ENCODE data around the gene SZT2.

The SZT2 gene

DNA sequence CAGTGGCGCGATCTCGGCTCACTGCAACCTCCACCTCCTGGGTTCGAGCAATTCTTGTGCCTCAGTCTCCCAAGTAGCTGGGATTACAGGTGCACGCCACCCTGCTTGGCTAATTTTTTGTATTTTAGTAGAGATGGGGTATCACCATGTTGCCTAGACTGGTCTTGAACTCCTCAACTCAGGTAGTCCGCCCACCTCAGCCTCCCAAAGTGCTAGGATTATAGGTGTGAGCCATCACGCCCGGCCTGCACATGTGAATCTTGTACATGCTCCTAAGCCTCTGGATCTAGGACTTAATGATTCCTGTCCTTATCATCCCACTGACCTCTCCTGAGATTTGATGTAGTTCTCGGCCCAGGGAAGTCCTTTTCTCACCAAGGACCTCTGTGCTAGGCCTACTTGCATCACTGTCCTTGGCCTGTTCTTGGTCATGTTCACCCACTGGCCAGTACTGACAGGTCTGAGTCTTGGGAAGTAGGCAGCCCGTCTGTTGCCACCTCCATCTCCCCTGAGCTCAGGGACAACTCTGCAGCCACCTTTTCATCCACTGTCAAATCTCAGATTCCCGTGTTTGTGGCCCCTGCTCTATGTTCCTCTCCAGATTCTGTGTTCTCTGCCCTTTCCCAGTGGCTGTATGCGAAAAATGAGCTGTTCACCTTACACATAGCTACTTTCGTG, 54.6 kb downstream of the SZT2 start:
- TF ChIP-seq GATA2 (IDR thresholded peaks at IDR 0.05; ENCODE audit: low read depth, low read length), result no peak
- no peak for TF ChIP-seq GATA3 (IDR thresholded peaks at IDR 0.05; ENCODE audit: low read depth, low read length)

DNA sequence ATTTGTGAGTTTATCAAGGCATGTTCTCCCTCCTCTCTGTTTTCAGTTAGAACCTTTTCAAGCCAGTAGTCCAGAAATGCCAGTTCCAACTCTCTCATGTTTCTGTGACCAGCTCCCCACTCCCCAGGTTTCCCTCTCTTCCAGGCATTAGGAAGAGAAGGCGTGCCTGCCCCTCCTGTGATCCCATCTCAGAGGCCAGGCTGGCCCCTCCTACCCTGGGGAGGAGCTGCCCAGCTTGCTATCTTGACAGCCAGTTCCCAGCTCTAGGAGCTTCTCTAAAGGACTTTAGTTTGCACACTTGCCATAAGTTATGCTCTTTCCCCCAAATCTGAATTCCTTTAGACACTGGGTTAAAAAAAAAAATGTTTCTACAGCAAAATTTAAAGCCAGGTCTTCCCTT, 55.1 kb downstream of the SZT2 start:
- no peak for TF ChIP-seq GATA3 (IDR thresholded peaks at IDR 0.05; ENCODE audit: low read depth, low read length)
- TF ChIP-seq GATA2 (IDR thresholded peaks at IDR 0.05; ENCODE audit: low read depth, low read length), result no peak

DNA sequence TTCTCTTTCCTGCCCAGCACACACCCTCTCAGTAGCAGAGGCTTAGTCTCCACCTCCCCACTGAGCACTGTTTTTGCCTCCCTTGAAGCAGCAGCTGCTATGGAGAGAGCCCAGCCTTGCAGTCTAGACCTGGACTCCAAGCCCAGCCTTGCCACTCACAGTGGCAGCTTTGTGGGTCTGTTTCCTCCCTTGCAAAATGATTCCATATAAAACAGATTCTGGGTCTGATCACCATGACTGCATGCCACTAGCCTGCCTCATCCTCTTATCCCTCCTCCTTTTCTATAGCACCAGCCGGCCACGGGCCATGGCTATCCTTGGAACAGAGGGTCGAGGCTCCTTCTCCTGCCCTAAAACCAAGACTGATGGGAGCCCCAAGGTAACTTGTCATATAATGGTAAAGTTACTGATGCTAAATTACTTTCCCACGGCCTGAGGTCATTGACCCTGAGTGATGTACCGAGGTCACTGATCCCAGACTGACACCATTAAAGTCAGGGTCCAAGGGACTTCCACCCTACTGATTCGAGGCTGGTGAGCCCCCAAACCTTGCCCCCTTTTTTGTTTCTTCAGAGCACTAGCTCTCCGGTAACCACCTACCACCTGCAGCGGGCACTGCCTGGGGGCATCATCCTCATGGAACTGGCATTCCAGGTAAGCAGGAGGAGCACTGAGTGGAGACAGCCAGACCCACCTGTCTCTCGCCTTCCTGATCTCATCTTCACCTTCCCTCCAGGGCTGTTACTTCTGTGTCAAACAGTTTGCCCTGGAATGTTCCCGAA, 56.1 kb downstream of the SZT2 start:
- TF ChIP-seq GATA2 (IDR thresholded peaks at IDR 0.05; ENCODE audit: low read depth, low read length) (no peak), GATA3 (IDR thresholded peaks at IDR 0.05; ENCODE audit: low read depth, low read length) (no peak)

DNA sequence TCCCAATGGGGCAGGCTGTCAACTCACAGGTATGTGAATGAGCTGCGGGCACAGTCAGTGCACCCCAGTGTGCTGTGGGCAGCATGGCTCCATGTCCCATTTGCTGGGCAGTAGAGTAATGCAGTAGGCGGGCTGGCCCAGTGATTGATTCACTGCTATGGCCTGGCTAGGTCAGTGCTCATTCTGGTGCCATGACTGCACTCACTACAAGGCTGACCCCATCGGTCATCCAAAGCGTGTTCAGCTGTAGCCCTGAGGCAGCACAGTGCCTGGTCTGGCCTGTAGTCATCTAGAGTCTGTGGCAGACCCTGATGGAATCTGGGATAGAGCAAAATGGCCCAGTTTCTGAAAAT, 56.7 kb downstream of the SZT2 start:
- TF ChIP-seq GATA2 (IDR thresholded peaks at IDR 0.05; ENCODE audit: low read depth, low read length), result no peak
- no peak for TF ChIP-seq GATA3 (IDR thresholded peaks at IDR 0.05; ENCODE audit: low read depth, low read length)

DNA sequence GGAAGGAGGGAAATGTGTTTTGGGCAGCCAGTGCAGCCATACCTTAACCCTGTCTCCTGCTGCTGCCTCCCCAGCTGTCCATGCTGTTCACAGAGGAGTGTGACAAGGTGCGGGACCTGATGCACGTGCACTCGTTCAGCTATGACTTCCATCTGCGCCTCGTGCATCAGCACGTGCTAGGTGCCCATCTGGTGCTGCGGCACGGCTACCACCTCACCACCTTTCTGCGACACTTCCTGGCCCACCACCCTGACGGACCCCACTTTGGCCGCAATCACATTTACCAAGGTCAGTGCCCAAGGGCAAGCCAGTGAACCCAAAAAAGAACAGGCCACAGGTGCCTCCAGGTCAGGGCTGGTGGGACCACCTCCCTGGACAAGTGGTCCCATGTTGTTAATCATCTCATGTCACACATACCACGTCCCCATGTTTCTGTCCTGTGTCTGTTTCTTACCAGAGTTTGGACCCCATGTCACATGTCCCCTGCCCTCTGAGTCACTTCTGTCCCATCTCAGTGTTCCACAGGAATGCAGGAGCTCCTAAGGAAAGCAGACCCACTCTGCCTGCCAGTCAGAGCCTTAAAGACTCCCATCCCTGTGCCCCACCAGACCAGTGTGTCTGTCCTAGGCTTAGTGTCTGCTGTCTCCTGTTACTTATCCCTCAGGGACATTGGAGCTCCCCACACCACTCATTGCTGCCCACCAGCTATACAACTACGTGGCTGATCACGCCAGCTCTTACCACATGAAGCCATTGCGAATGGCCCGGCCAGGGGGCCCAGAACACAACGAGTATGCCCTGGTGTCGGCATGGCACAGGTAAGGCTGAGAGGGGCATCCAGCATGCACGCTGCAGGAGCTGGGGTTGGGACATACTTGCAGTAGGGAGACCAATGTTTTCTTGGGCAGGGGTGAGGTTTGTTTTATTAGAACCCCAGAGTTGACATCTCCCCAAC, 57.5 kb downstream of the SZT2 start:
- no peak for TF ChIP-seq GATA3 (IDR thresholded peaks at IDR 0.05; ENCODE audit: low read depth, low read length)
- TF ChIP-seq GATA2 (IDR thresholded peaks at IDR 0.05; ENCODE audit: low read depth, low read length), result no peak

DNA sequence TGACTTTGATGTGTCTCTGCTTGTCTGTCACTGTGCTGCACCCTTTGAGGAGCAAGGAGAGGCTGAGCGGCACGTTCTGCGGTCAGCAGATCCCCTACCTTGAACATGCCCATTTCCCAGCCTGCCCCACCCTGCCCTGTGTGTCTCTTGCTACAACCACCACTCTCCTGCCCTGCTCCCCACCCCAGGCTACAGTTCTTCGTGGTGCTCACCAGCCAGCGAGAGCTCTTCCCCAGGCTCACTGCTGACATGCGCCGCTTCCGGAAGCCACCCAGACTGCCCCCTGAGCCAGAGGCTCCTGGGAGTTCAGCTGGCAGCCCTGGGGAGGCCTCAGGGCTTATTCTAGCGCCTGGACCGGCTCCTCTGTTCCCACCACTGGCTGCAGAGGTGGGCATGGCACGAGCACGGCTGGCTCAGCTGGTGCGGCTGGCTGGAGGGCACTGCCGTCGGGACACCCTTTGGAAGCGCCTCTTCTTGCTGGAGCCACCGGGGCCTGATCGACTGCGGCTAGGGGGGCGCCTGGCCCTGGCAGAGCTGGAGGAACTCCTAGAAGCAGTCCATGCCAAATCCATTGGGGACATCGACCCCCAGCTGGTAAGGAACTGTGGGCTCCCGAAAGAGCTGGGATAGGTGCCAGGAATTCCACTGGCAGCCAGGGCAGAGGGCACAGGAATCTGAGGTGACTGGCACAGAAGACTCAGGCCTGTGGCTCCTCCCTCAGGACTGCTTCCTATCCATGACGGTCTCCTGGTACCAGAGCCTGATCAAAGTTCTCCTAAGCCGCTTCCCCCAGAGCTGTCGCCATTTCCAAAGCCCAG, 58.4 kb downstream of the SZT2 start:
- TF ChIP-seq GATA3 (IDR thresholded peaks at IDR 0.05; ENCODE audit: low read depth, low read length), result no peak
- TF ChIP-seq GATA2 (IDR thresholded peaks at IDR 0.05; ENCODE audit: low read depth, low read length), result no peak

DNA sequence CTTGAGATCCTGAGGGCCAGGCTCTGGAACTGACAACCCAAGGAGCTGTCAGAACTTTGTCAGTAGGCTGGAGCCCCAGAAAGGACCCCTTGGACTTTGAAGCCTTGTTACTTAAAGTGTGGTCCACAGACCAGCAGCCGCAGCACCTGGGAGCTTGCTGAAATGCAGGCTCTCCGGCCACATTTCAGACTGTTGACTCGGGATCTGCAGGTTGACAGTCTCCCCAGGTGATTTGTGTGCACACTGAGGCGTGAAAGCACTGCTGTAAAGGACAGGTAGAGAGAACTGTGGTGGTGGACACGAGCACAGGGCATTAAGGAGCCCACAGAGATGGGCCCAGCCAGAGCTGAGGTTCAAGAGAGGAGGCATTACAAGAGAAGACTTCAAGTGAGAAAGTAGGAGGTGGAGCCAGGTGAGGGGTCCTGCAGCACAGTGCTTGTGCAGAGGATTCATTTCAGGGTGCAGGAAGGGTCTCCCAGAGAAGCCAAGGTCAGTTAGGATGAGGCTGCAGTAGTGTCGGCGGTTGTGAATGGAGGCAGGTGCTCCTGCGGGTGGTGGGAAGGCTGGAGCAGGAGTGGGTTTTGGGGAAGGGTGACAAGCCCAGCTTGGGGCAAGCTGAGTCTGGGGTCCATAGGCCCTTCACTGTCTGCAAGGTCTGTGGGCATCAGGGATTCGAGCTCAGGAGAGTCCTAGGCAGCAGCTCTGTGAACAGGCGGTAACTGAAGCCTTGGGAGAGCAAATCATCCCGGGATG, 59.4 kb downstream of the SZT2 start:
- TF ChIP-seq GATA3 (IDR thresholded peaks at IDR 0.05; ENCODE audit: low read depth, low read length), result no peak
- TF ChIP-seq GATA2 (IDR thresholded peaks at IDR 0.05; ENCODE audit: low read depth, low read length), result no peak

DNA sequence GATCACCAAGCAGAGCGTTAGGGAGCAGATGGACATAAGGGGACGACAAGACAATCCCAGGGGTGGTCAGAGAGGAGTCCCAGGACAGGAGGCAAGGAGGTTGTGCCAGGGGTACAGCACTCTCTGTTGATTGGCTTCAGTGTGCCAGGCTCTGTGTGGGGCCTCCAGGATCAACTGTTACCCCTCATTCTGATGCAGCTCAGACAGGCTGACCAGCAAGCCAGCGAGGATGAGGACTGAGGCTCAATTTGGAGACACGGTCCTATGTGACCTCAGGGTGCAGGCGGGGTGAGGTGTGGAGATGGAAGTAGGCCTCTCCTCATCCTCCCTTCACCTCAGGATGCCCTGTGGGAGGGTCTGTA, 60.0 kb downstream of the SZT2 start:
- TF ChIP-seq GATA3 (IDR thresholded peaks at IDR 0.05; ENCODE audit: low read depth, low read length) (no peak), GATA2 (IDR thresholded peaks at IDR 0.05; ENCODE audit: low read depth, low read length) (no peak)

DNA sequence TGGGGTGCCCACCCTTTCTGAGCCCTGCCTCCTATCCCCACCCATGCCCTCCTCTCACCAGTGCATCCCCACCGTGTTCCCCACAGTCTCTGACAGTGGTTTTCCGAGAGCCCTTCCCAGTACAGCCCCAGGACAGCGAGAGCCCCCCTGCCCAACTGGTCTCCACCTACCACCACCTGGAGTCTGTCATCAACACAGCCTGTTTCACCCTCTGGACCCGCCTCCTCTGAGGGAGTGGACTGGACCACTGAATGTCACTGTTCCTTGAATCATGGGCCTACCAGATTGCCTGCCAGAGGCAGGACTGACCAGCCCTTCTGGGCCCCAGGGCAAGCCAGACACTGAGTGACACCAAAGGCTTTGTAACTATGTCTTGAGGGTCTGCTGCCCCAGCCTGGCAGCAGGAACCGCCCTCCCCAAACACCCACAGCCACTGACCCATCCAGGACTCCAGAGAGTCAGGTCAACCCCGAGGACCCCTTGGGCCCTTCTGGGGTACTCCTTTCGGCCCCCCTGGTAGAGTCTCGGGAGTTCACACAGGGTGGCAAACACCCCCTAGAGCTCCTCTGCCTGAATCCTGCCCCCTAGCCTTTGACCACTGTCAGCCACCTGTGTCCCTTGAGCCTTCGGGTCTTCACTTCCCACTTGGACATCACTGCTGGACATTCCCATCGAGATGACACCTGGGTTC, 60.7 kb downstream of the SZT2 start:
- TF ChIP-seq GATA3 (IDR thresholded peaks at IDR 0.05; ENCODE audit: low read depth, low read length) (no peak), GATA2 (IDR thresholded peaks at IDR 0.05; ENCODE audit: low read depth, low read length) (no peak)

DNA sequence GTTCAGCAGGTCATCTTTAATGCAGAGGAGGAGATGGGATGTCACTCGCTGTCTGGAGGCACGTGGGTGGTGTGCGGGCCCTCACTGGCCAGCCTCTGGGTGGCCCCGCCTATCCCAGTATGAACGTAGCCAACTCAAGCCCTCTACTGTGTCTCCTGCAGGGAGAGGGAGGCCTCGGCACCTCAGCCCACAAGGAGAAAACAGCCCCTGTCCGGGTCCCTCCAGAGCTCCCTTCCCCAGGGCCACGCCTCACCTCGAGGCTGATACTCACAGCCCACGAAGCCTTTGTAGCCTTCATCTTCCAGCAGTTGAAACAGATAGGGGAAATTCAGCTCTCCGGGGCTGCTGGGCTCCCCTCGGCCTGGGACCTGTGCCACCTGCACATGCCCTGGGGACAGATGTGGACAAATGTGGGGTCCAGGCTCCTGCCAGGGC, 61.5 kb downstream of the SZT2 start:
- TF ChIP-seq GATA2 (IDR thresholded peaks at IDR 0.05; ENCODE audit: low read depth, low read length), result no peak
- TF ChIP-seq GATA3 (IDR thresholded peaks at IDR 0.05; ENCODE audit: low read depth, low read length), result no peak

DNA sequence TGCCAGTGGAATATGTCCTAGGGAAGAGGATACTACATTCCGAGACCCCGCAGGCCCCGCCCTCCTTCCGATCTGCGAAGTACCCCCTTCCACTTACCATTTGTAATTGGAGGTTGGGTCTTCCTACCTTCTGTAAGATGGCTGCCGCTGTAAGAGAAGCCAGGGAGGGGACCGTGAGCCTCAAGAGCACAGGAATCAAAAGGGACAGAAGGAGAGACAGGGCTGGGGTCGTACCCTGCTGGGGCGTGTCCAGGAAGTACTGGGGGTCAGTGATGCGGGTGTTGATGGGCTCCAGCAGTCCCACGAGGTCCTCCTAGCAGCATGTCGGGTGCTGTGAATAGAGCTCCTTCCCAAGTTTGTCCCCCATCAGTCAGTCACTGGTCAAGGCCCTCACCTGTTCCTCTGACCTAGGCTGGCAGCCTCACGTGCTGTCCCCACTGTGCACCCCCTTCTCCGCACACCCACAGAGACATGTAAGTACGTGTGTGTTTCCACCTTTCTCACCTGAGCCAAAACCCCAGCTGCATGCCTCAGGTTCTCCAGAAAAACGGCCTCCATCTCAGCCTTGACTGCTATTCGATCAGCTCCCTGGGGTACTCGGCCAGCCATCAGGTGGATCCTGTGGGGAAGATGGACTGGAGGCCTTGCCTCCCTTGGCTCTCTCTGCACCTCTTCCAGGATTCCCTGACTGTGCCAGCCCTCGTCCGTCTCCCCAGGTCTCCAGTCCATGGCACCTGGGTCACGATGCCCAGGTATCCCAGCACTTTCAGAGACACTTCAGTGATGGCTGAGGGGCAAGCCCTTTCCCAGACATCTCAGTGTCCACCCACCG, 62.2 kb downstream of the SZT2 start:
- TF ChIP-seq GATA2 (IDR thresholded peaks at IDR 0.05; ENCODE audit: low read depth, low read length), result no peak
- no peak for TF ChIP-seq GATA3 (IDR thresholded peaks at IDR 0.05; ENCODE audit: low read depth, low read length)
